ENCODE results near the gene IKZF2. TPM values are rescaled to one million over a fixed set of nuclear protein-coding genes. Genes with fewer than 3 reads are reported as not detected.

IKZF2 gene
- polyA plus RNA-seq, 2 of the 4 experiments (the other 2 are of a cell fraction): 0.17 to 0.44 TPM

GRCh38 chr2:213145715-213146242, 5.6 kb downstream of the IKZF2 start:
- 4% methylated on average over 1 of the region's 1 CpG for WGBS (ENCODE audit: missing lambda C conversion rate)

GRCh38 chr2:213137064-213137463, 14.3 kb downstream of the IKZF2 start:
- Histone ChIP-seq H3K27ac (no peak overlapping the region), H3K4me1 (no peaks in the 10 kb centered on the region), H3K9me3 (no peaks in the 10 kb centered on the region), H3K4me3 (no peak overlapping the region), H3K4me2 (no peak overlapping the region)
- FAIRE-seq (no peak), ATAC-seq (no peak), DNase-seq (ENCODE audit: low read depth in 1 of 2, low spot score in 1 of 2) (no peak)
- 52% methylated on average over 4 of the region's 4 CpGs for WGBS (ENCODE audit: missing lambda C conversion rate)
- no peak for TF ChIP-seq FOSL2 (IDR thresholded peaks at IDR 0.05)
- no peak for TF ChIP-seq FOSL2 (CRISPR knock-in tag; IDR thresholded peaks at IDR 0.05)
- TF ChIP-seq ZFP36 (IDR thresholded peaks at IDR 0.05; ENCODE audit: borderline replicate concordance, partially characterized antibody): no peak
- no peak for TF ChIP-seq TP53 (CRISPR knock-in tag; IDR thresholded peaks at IDR 0.05)
- TF ChIP-seq CBX2 (IDR thresholded peaks at IDR 0.05; ENCODE audit: borderline replicate concordance, low read depth): no peak
- no peak for TF ChIP-seq MYC (IDR thresholded peaks at IDR 0.05; ENCODE audit: borderline replicate concordance, low read length)
- no peak for TF ChIP-seq JUNB (IDR thresholded peaks at IDR 0.05)
- TF ChIP-seq HMGXB4 (CRISPR knock-in tag; IDR thresholded peaks at IDR 0.05; ENCODE audit: borderline replicate concordance): no peak
- no peak for TF ChIP-seq RARB (CRISPR knock-in tag; IDR thresholded peaks at IDR 0.05)
- TF ChIP-seq FOXS1 (CRISPR knock-in tag; IDR thresholded peaks at IDR 0.05): no peak
- no peak for TF ChIP-seq MAZ (IDR thresholded peaks at IDR 0.05; ENCODE audit: borderline replicate concordance, low read depth, low read length)
- TF ChIP-seq HDAC2 (IDR thresholded peaks at IDR 0.05): no peak
- TF ChIP-seq CBX8 (IDR thresholded peaks at IDR 0.05): no peak
- ChIA-PET POLR2A (no interaction called here), CTCF (no interaction called here)

More at GRCh38 chr2:213145715-213146242, 5.6 kb downstream of the IKZF2 start:
- no peak overlapping the region for H3K27ac ChIP-seq
- ChIA-PET POLR2A (no interaction called here), CTCF (interaction anchor here (0.8 kb wide), 1 partner anchor 12 kb away, joined by 3 read pairs; no protein-coding TSS in a partner anchor)
- TF ChIP-seq EP300 (IDR thresholded peaks at IDR 0.05) (no peak), ZFP36 (IDR thresholded peaks at IDR 0.05; ENCODE audit: borderline replicate concordance, partially characterized antibody) (no peak), BCL3 (IDR thresholded peaks at IDR 0.05) (no peak), CBX8 (IDR thresholded peaks at IDR 0.05) (no peak)
- FAIRE-seq (no peak), DNase-seq (ENCODE audit: low read depth in 1 of 2, low spot score in 1 of 2) (no peak), ATAC-seq (no peak)
- H3K9me3 ChIP-seq: no peaks in the 10 kb centered on the region
- H3K4me3 ChIP-seq: no peak overlapping the region
- peaks cover 9% of the 10 kb centered on the region; the same call in 2 of the 3 replicates for H3K4me1 ChIP-seq
- no peak overlapping the region for H3K4me2 ChIP-seq

GRCh38 chr2:213129311-213129710, 22.1 kb downstream of the IKZF2 start:
- Histone ChIP-seq H3K9me3 (no peaks in the 10 kb centered on the region), H3K4me2 (no peak overlapping the region), H3K4me3 (no peak overlapping the region), H3K4me1 (no peaks in the 10 kb centered on the region), H3K27ac (no peak overlapping the region)
- ChIA-PET CTCF (no interaction called here), POLR2A (no interaction called here)
- FAIRE-seq (no peak), DNase-seq (ENCODE audit: low read depth in 1 of 2, low spot score in 1 of 2) (no peak), ATAC-seq (no peak)
- TF ChIP-seq RNF2 (IDR thresholded peaks at IDR 0.05; ENCODE audit: borderline replicate concordance, low read depth) (no peak), ATOH8 (CRISPR knock-in tag; IDR thresholded peaks at IDR 0.05; ENCODE audit: low read depth) (no peak), POLR2A (IDR thresholded peaks at IDR 0.05; ENCODE audit: low read length) (no peak), PHF8 (IDR thresholded peaks at IDR 0.05; ENCODE audit: borderline replicate concordance, low read depth) (no peak), MAFK (IDR thresholded peaks at IDR 0.05; ENCODE audit: partially characterized antibody) (no peak), USF2 (IDR thresholded peaks at IDR 0.05) (no peak), CEBPB (IDR thresholded peaks at IDR 0.05) (no peak), ZC3H11A (IDR thresholded peaks at IDR 0.05) (no peak), HOXA7 (CRISPR knock-in tag; IDR thresholded peaks at IDR 0.05) (no peak), GATA3 (IDR thresholded peaks at IDR 0.05; ENCODE audit: borderline replicate concordance) (no peak), NFE2L2 (conservative IDR thresholded peaks at IDR 0.05; ENCODE audit: low read length) (no peak), CHD4 (IDR thresholded peaks at IDR 0.05; ENCODE audit: borderline replicate concordance) (no peak), NR3C1 (IDR thresholded peaks at IDR 0.05) (no peak)
- WGBS (ENCODE audit: missing lambda C conversion rate): 56% methylated on average over 5 of the region's 5 CpGs
